ENCODE results near the gene ZBTB43.

Gene ZBTB43

DNA sequence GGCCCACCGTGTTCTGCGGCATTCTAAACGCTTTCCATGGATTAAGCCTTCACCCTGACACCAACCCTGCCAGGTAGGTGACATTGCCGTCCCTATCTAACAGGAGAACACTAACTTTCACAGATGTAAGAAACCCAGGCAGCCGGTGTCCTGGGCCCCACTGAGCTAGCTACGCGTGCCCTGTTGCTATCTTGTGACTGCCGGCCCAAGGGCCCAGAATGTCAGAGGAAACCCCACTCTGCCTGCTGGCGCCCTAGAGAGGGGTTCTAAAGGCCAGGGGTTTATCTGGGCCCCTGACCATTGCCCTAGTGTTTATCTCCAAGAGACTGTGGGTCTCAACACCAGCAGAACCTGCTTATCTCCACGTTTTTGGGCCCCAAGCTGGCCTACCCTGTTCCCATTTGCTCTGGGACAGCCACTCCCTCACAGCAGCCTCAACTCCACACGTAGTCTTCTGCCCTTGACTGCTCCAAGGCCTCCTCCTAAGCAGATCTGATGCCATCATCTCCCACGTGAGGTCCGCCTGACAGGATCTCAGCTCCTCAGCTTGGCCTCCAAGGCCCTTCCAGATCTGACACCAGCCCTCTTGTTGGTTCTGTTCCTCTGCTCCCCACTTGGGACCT is 37.5 kb downstream of the ZBTB43 start:
- TF ChIP-seq, protein P1, sequence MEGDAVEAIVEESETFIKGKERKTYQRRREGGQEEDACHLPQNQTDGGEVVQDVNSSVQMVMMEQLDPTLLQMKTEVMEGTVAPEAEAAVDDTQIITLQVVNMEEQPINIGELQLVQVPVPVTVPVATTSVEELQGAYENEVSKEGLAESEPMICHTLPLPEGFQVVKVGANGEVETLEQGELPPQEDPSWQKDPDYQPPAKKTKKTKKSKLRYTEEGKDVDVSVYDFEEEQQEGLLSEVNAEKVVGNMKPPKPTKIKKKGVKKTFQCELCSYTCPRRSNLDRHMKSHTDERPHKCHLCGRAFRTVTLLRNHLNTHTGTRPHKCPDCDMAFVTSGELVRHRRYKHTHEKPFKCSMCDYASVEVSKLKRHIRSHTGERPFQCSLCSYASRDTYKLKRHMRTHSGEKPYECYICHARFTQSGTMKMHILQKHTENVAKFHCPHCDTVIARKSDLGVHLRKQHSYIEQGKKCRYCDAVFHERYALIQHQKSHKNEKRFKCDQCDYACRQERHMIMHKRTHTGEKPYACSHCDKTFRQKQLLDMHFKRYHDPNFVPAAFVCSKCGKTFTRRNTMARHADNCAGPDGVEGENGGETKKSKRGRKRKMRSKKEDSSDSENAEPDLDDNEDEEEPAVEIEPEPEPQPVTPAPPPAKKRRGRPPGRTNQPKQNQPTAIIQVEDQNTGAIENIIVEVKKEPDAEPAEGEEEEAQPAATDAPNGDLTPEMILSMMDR (IDR thresholded peaks at IDR 0.05; ENCODE audit: insufficient read depth, low read length, poor library complexity, severe bottlenecking): no peak
- H3K36me3 ChIP-seq (ENCODE audit: control insufficient read depth, insufficient read depth, low read length): no peaks in the 10 kb centered on the region
- no peaks in the 10 kb centered on the region for H3K27me3 ChIP-seq (replicated peaks; ENCODE audit: control insufficient read depth, insufficient read depth, low read length)
- no peak overlapping the region for H3K4me3 ChIP-seq (replicated peaks; ENCODE audit: low read depth, low read length)
- DNase-seq (ENCODE audit: extremely low read depth, insufficient read length): no peak

DNA sequence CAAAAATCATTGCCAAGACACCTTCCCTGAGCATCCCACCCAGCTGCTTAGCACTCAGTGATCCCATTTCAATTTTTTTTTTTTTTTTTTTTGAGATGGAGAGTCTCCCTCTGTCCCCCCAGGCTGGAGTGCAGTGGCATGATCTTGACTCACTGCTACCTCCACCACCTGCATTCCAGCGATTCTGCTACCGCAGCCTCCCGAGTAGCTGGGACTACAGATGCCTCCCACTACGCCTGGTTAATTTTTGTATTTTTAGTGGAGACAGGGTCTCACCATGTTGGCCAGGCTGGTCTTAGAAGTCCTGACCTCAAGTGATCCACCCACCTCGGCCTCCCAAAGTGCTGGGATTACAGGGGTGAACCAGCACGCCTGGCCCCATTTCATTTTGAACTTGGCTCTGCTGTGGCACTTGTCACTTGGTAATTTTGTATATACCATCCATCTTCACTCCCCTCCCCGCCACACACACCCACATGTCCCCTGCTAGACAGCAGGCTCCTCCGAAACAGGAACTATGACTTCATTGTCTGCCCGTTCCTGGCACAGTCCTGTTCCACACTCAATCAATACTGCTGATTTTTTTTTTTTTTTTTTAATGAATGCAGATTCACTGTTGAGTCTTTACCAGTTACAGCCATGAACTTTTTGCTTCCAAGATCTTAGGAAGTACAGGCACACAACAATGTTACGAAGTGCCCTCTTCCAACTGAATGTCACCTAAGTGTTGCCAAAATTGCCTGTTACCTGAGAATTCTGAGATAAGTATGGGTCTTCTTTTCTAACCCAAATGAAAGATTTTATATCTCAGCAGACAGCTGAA is 38.3 kb downstream of the ZBTB43 start:
- peak; percentile 21 for DNase-seq (ENCODE audit: extremely low read depth, insufficient read length)
- no peak overlapping the region for H3K4me3 ChIP-seq (replicated peaks; ENCODE audit: low read depth, low read length)
- TF ChIP-seq, protein P1 (IDR thresholded peaks at IDR 0.05; ENCODE audit: insufficient read depth, low read length, poor library complexity, severe bottlenecking): no peak
- H3K36me3 ChIP-seq (ENCODE audit: control insufficient read depth, insufficient read depth, low read length): no peaks in the 10 kb centered on the region
- H3K27me3 ChIP-seq (replicated peaks; ENCODE audit: control insufficient read depth, insufficient read depth, low read length): no peaks in the 10 kb centered on the region

DNA sequence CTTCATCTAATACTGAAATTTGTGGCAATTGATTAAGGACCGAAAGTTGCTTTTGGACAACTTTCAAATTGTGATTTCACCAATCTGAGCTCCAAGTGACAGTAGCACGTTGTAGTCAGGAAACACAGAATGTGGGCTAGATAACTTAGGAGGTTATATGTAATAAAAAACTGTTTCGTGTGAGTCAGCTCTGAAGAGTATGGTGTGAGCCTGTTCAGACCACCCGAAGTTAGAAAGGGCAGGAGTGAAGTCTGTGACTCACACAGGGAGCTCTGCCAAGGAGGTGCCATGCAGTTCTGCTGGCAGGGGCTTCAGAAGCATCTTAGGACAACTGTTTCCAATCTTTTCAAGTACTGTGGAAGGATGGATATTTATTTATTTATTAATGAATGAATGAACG is 39.2 kb downstream of the ZBTB43 start:
- no peak for DNase-seq (ENCODE audit: extremely low read depth, insufficient read length)
- no peaks in the 10 kb centered on the region for H3K27me3 ChIP-seq (replicated peaks; ENCODE audit: control insufficient read depth, insufficient read depth, low read length)
- no peak overlapping the region for H3K4me3 ChIP-seq (replicated peaks; ENCODE audit: low read depth, low read length)
- H3K36me3 ChIP-seq (ENCODE audit: control insufficient read depth, insufficient read depth, low read length): no peaks in the 10 kb centered on the region
- TF ChIP-seq, protein P1 (IDR thresholded peaks at IDR 0.05; ENCODE audit: insufficient read depth, low read length, poor library complexity, severe bottlenecking): no peak

DNA sequence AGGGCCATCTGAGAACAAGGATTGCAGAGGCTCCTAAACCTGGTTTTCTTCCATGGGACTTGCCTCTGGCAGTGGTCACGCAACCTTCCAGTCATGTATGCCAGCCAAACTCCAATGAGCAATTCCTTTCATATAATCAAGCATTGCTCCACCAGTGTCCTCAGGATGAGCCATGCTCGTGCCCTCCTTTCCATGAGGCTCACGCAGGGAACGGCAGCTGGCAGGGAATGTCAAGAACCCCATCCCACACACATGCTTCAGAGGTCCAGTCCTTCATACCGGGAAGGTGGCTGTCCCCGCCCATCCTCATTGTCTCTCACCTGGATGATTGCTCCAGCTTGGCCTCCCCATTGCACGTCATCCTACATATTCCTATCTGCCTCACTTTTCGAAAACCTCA is 42.2 kb downstream of the ZBTB43 start:
- no peak for DNase-seq (ENCODE audit: extremely low read depth, insufficient read length)
- H3K27me3 ChIP-seq (replicated peaks; ENCODE audit: control insufficient read depth, insufficient read depth, low read length): no peaks in the 10 kb centered on the region
- TF ChIP-seq, protein P1 (IDR thresholded peaks at IDR 0.05; ENCODE audit: insufficient read depth, low read length, poor library complexity, severe bottlenecking): no peak
- H3K36me3 ChIP-seq (ENCODE audit: control insufficient read depth, insufficient read depth, low read length): no peaks in the 10 kb centered on the region
- no peak overlapping the region for H3K4me3 ChIP-seq (replicated peaks; ENCODE audit: low read depth, low read length)

DNA sequence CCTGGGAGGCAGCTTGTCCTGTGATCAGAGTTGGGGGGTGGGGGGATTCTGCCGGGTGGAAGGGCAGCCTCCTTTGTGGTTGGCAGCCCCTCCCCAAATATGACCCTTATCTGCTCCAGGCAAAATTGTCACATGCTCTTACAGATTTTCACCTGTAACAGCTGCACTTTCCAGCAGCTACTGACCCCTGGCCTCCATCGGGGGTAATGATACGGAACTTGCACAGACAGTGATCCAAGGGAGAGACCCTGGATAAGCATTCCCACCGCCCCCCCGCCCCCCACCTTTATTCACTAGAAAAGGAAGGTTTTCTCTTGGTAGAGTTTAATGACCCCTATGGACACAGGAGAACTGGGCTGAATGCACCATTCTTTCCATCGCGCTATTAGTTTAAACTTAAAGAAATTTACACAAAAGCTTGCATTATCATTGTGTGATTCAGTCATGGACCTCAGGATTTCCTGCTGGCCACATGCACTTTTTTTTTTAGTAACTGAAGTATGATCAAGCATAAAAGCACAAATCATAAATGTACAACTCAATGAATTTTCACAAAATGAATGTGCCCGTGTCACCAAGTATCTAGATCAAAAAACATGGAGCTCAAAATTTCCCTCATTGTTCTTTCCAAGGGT is 44.9 kb downstream of the ZBTB43 start:
- Histone ChIP-seq H3K27me3 (replicated peaks; ENCODE audit: control insufficient read depth, insufficient read depth, low read length) (peaks cover 3% of the 10 kb centered on the region), H3K36me3 (ENCODE audit: control insufficient read depth, insufficient read depth, low read length) (no peaks in the 10 kb centered on the region), H3K4me3 (replicated peaks; ENCODE audit: low read depth, low read length) (no peak overlapping the region)
- no peak for DNase-seq (ENCODE audit: extremely low read depth, insufficient read length)
- TF ChIP-seq, protein P1 (IDR thresholded peaks at IDR 0.05; ENCODE audit: insufficient read depth, low read length, poor library complexity, severe bottlenecking): no peak

Data from GM06990 (cell line).